Glutamatergic neuron (in vitro differentiated cells): ENCODE data around the gene KIF14. TPM values are rescaled to one million over a fixed set of nuclear protein-coding genes. Genes with fewer than 3 reads are reported as not detected.

Experiments
- DNase-seq: peaks from one replicate; pipeline ENCODE4 v3.0.0; 2022
- H3K27ac Mint-ChIP-seq: one replicate; pipeline ENCODE4 v1.8.0; 2020; ENCODE audit warnings: mild to moderate bottlenecking, mixed read lengths, inconsistent platforms; ENCODE audit not compliant: unreplicated experiment
- H3K27me3 Mint-ChIP-seq: one replicate; pipeline ENCODE4 v1.8.0; 2020; ENCODE audit warnings: mild to moderate bottlenecking, moderate library complexity, mixed read lengths, inconsistent platforms; ENCODE audit not compliant: unreplicated experiment
- H3K36me3 Mint-ChIP-seq: one replicate; pipeline ENCODE4 v1.8.0; 2020; ENCODE audit warnings: mild to moderate bottlenecking, mixed read lengths, inconsistent platforms; ENCODE audit not compliant: unreplicated experiment
- H3K4me1 Mint-ChIP-seq: one replicate; pipeline ENCODE4 v1.8.0; 2020; ENCODE audit warnings: mild to moderate bottlenecking, low read depth, mixed read lengths, inconsistent platforms; ENCODE audit not compliant: unreplicated experiment
- H3K4me3 Mint-ChIP-seq: one replicate; pipeline ENCODE4 v1.8.0; 2020; ENCODE audit warnings: mild to moderate bottlenecking, mixed read lengths, inconsistent platforms; ENCODE audit not compliant: unreplicated experiment
- H3K9me3 Mint-ChIP-seq: one replicate; pipeline ENCODE4 v1.8.0; 2020; ENCODE audit warnings: mild to moderate bottlenecking, moderate library complexity, mixed read lengths, inconsistent platforms; ENCODE audit not compliant: unreplicated experiment
- CTCF ChIP-seq: fragments of 200-600 bp; sonication (generic); IDR thresholded peaks from one replicate; pipeline ENCODE4 v1.5.0; 2021; ENCODE audit not compliant: partially characterized antibody, unreplicated experiment
- total RNA-seq: library from RNA; stranded (reverse); fragmentation: NEBNext Ultra II Directional; extraction: Animal tissue kit (Norgen Biotek cat#: 25700); gene quantifications from one replicate; pipeline ENCODE4 v1.2.1, GENCODE V29; 2021; ENCODE audit not compliant: unreplicated experiment

KIF14 gene
- total RNA-seq, 1 donor from 2014 or later = 2.9 TPM

- no peak for DNase-seq
- Mint-ChIP-seq H3K4me3 (no peak overlapping the region), H3K36me3 (no peaks in the 10 kb centered on the region), H3K9me3 (no peaks in the 10 kb centered on the region), H3K27ac (no peak overlapping the region), H3K27me3 (peaks cover 1% of the 10 kb centered on the region), H3K4me1 (no peaks in the 10 kb centered on the region)
- no peak for TF ChIP-seq CTCF
Measured at GRCh38 chr1:200506471-200506870, 114.1 kb downstream of the KIF14 start.

DNA sequence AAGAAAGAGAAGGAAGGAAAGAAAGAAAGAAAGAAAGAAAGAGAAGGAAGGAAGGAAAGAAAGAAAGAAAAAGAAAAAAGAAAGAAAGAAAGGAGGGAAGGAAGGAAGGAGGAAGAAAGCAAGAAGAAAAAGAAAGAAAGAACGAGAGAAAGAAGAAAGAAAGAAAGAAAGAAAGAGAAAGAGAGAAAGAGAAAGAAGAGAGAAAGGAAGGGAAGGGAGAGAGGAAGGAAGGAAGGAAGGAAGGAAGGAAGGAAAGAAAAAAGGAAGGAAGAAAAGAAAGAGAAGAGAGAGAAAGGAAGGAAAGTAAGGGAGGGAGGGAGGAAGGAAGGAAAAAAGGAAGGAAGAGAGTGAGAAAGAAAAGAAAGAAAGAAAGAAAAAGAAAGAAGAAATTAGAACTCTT lies 115.3 kb downstream of the KIF14 start:
- Mint-ChIP-seq H3K27me3 (peaks cover 1% of the 10 kb centered on the region), H3K9me3 (no peaks in the 10 kb centered on the region), H3K4me1 (no peaks in the 10 kb centered on the region), H3K4me3 (no peak overlapping the region), H3K36me3 (no peaks in the 10 kb centered on the region), H3K27ac (no peak overlapping the region)
- no peak for DNase-seq
- no peak for TF ChIP-seq CTCF

Other genes with a start within 250 kb of the KIF14 start
- gene ZNF281, start 210.7 kb downstream of the KIF14 start, total RNA-seq = 32.2 TPM
- gene DDX59, start 49.2 kb upstream of the KIF14 start, total RNA-seq = 10.6 TPM
- gene CAMSAP2, start 118.1 kb upstream of the KIF14 start, total RNA-seq = 51.1 TPM